Mesendoderm (in vitro differentiated cells): ENCODE data around the gene CLDN9.
A peak's percentile ranks its signal among the peaks of the same experiment; 100 is the strongest.

Experiments used
- DNase-seq: peaks from one replicate; pipeline ENCODE4 v3.0.0; 2013
- H2AK5ac ChIP-seq: 2 replicates; pipeline ENCODE4 v1.6.1; 2013; ENCODE audit warnings: low read length, inconsistent platforms
- H2BK120ac ChIP-seq: 2 replicates; pipeline ENCODE4 v1.6.1; 2013; ENCODE audit warnings: low read depth, mild to moderate bottlenecking, low read length, moderate library complexity, mixed read lengths
- H2BK15ac ChIP-seq: replicated peaks from 2 replicates; pipeline ENCODE4 v1.6.1; 2013; ENCODE audit warnings: low read depth, mild to moderate bottlenecking, moderate library complexity
- H2BK5ac ChIP-seq: 2 replicates; pipeline ENCODE4 v1.6.1; 2013; ENCODE audit warnings: low read length, inconsistent platforms
- H3K18ac ChIP-seq: 2 replicates; pipeline ENCODE4 v1.6.1; 2013; ENCODE audit warnings: mild to moderate bottlenecking, low read length, mixed read lengths
- H3K23ac ChIP-seq: one replicate; pipeline ENCODE4 v1.6.1; 2013; ENCODE audit warnings: low read length
- H3K27ac ChIP-seq: 2 replicates; pipeline ENCODE4 v1.5.1; 2013; ENCODE audit warnings: low read depth, mild to moderate bottlenecking, inconsistent platforms, low read length, moderate library complexity
- H3K27me3 ChIP-seq: 2 replicates; pipeline ENCODE4 v1.6.1; 2013; ENCODE audit warnings: low read length, control low read depth, mild to moderate bottlenecking, inconsistent platforms; ENCODE audit not compliant: insufficient read depth, poor library complexity
- H3K36me3 ChIP-seq: 2 replicates; pipeline ENCODE4 v1.6.1; 2013; ENCODE audit warnings: low read length, inconsistent platforms; ENCODE audit not compliant: control insufficient read depth, insufficient read depth
- H3K4ac ChIP-seq: one replicate; pipeline ENCODE4 v1.6.1; 2013; ENCODE audit warnings: low read depth, mild to moderate bottlenecking, low read length, moderate library complexity
- H3K4me1 ChIP-seq: 2 replicates; pipeline ENCODE4 v1.6.1; 2013; ENCODE audit warnings: low read depth, low read length, inconsistent platforms; ENCODE audit not compliant: control insufficient read depth
- H3K4me2 ChIP-seq: 2 replicates; pipeline ENCODE4 v1.6.1; 2013; ENCODE audit warnings: low read length
- H3K4me3 ChIP-seq: 2 replicates; pipeline ENCODE4 v1.5.1; 2013; ENCODE audit warnings: mild to moderate bottlenecking, low read length
- H3K56ac ChIP-seq: one replicate; pipeline ENCODE4 v1.6.1; 2013; ENCODE audit warnings: low read length
- H3K79me1 ChIP-seq: 2 replicates; pipeline ENCODE4 v1.6.1; 2013; ENCODE audit warnings: low read length, inconsistent platforms
- H3K79me2 ChIP-seq: 2 replicates; pipeline ENCODE4 v1.6.1; 2013; ENCODE audit warnings: mild to moderate bottlenecking, low read length; ENCODE audit not compliant: control insufficient read depth, insufficient read depth
- H3K9ac ChIP-seq: 2 replicates; pipeline ENCODE4 v1.6.1; 2013; ENCODE audit warnings: low read length, inconsistent platforms
- H4K5ac ChIP-seq: one replicate; pipeline ENCODE4 v1.6.1; 2013; ENCODE audit warnings: low read length
- H4K8ac ChIP-seq: one replicate; pipeline ENCODE4 v1.6.1; 2013; ENCODE audit warnings: low read depth, mild to moderate bottlenecking, control low read depth, low read length, moderate library complexity
- WGBS: extraction: QIAGEN DNeasy Blood & Tissue Kit; methylation state at CpG from one replicate; pipeline ENCODE4 v1.1.7; 2013; ENCODE audit warnings: low lambda C conversion rate, missing lambda C conversion rate; ENCODE audit not compliant: insufficient coverage; ENCODE audit errors: extremely low coverage; 5-methylcytosine and 5-hydroxymethylcytosine counted together

Gene CLDN9

DNA sequence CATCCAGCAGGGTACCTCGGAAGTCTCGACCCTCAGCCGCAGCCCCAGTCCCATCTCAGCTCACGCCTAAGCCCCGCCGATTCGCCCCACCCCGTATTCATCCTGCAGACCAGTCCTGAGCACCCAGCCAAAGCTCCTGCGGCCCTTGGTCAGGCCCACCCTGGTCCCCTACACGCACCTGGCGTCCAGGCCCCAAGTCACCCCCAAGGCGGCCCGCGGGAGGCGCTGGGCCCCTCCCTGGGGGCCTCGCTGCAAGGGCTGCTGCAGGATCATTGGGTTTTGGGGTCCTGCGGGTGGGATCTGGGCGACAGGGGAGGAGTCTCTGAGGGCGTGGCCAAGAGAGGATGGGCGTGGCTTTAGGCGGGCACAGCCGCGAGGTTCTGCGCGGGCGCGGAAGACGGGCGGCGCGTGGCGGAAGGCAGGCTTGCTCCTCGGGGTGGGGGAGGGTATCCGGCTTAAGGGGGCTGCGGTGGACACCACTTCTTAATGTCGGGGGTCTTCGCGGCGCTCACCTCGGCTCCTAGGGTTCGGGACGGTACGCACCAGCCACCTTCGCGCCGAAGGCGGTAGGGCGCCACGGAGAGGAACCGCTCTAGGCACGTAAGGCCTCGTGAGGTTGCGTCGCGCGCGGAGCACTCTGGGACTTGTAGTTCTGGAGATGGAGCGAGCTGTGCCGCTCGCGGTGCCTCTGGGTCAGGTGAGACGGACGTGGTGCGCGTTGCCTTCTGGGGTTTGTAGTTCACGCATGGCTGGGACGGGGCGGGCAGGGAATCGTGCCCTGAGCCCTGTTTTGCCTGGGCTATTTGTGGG, 11.2 kb downstream of the CLDN9 start, which contains the start of the genes HCFC1R1 and THOC6:
TSS of gene HCFC1R1 (minus strand) at position 274 of the 810 bp plus-strand sequence. CDS start at position 273, 1 bp downstream.
TSS of gene THOC6 (plus strand) at position 367 of the 810 bp plus-strand sequence. CDS start at position 659, 292 bp downstream.
- H4K8ac ChIP-seq, result no peak within 1 kb of the TSS
- peak within 1 kb of the TSS; percentile 94 for H3K27ac ChIP-seq
- H2BK15ac ChIP-seq, result no peak within 1 kb of the TSS
- peak within 1 kb of the TSS; percentile 90 for H3K9ac ChIP-seq
- no peak within 1 kb of the TSS for H2BK120ac ChIP-seq
- H3K36me3 ChIP-seq, result peaks cover 8% of the 10 kb centered on the region
- peaks cover 4% of the 10 kb centered on the region for H3K79me2 ChIP-seq
- DNase-seq, result peak; percentile 100
- peak within 1 kb of the TSS; percentile 69 for H3K18ac ChIP-seq
- H3K56ac ChIP-seq, result peak within 1 kb of the TSS; percentile 96
- peaks cover 12% of the 10 kb centered on the region for H3K4me1 ChIP-seq
- peak within 1 kb of the TSS; percentile 96 for H2BK5ac ChIP-seq
- H3K27me3 ChIP-seq, result no peaks in the 10 kb centered on the region
- peak within 1 kb of the TSS; percentile 61 for H3K4me3 ChIP-seq
- H4K5ac ChIP-seq, result no peak within 1 kb of the TSS
- H2AK5ac ChIP-seq, result peak within 1 kb of the TSS; percentile 78
- H3K4me2 ChIP-seq, result peak within 1 kb of the TSS; percentile 85
- H3K23ac ChIP-seq, result peak within 1 kb of the TSS; percentile 89
- peaks cover 5% of the 10 kb centered on the region for H3K79me1 ChIP-seq
- H3K4ac ChIP-seq, result no peak within 1 kb of the TSS
- no CpG with 5 or more reads among the region's 69 CpGs for WGBS

DNA sequence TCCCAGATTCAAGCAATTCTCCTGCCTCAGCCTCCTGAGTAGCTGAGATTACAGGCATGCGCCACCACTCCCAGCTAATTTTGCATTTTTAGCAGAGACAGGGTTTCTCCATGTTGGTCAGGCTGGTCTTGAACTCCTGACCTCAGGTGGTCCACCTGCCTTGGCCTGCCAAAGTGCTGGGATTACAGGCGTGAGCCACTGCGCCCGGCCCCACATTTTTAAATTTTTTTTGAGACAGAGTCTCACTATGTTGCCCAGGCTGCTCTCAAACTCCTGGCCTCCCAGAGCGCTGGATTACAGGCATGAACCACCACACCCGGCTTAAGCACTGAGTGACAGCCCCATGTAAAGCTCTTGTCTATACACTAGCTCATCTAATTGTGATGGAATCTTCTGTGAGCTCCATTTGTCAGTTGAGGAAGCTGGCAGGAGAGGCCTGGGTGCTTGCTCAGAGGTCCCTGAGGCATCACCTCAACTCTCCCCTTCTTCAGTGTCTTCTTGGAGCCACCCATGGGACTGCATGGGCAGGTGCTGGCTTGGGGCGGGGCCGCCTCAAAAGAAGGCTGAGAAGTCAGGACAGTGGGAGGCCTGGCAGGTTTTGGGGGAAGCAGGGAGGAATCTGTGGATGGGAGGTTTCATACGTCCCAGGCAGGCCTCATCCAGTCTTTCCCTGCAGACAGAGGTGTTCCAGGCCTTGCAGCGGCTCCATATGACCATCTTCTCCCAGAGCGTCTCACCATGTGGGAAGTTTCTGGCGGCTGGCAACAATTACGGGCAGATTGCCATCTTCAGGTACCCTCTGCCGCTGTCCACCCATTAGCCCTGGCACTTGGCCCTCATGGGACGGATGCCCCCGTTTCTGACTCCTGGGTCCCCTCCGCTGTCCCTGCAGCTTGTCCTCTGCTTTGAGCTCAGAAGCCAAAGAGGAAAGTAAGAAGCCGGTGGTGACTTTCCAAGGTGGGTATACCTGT, 12.6 kb downstream of the CLDN9 start:
- H2BK5ac ChIP-seq, result no peak overlapping the region
- H3K23ac ChIP-seq, result no peak overlapping the region
- no CpG with 5 or more reads among the region's 18 CpGs for WGBS
- H3K18ac ChIP-seq, result no peak overlapping the region
- H2BK120ac ChIP-seq, result no peak overlapping the region
- no peaks in the 10 kb centered on the region for H3K27me3 ChIP-seq
- H2AK5ac ChIP-seq, result no peak overlapping the region
- no peak for DNase-seq
- peaks cover 5% of the 10 kb centered on the region for H3K79me1 ChIP-seq
- H3K4ac ChIP-seq, result no peak overlapping the region
- peaks cover 4% of the 10 kb centered on the region for H3K79me2 ChIP-seq
- no peak overlapping the region for H2BK15ac ChIP-seq
- peaks cover 8% of the 10 kb centered on the region for H3K36me3 ChIP-seq
- H4K5ac ChIP-seq, result no peak overlapping the region
- H3K27ac ChIP-seq, result no peak overlapping the region
- H3K4me1 ChIP-seq, result peaks cover 12% of the 10 kb centered on the region
- H3K4me2 ChIP-seq, result no peak overlapping the region
- H3K56ac ChIP-seq, result no peak overlapping the region
- H4K8ac ChIP-seq, result no peak overlapping the region
- H3K4me3 ChIP-seq, result no peak overlapping the region
- H3K9ac ChIP-seq, result no peak overlapping the region

DNA sequence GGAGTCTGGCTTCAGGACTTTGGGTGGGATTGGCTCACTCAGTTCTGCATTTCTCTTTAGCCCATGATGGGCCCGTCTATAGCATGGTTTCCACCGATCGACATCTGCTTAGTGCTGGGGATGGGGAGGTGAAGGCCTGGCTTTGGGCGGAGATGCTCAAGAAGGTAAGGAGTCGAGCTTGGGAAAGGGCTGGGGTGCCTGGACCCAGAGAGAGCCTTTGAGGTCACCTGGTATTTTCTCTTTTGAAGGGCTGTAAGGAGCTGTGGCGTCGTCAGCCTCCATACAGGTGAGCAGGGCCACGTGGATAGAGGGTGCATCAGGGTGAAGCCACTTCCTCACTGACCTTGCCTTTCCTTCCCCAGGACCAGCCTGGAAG, 13.3 kb downstream of the CLDN9 start:
- Histone ChIP-seq H3K56ac (no peak overlapping the region), H4K8ac (no peak overlapping the region), H4K5ac (no peak overlapping the region), H3K27me3 (no peaks in the 10 kb centered on the region), H2BK15ac (no peak overlapping the region), H3K4me1 (peaks cover 12% of the 10 kb centered on the region), H2BK120ac (no peak overlapping the region), H3K9ac (no peak overlapping the region), H3K79me2 (no peaks in the 10 kb centered on the region), H2AK5ac (no peak overlapping the region), H3K23ac (no peak overlapping the region), H3K79me1 (peaks cover 5% of the 10 kb centered on the region), H2BK5ac (no peak overlapping the region), H3K36me3 (peaks cover 8% of the 10 kb centered on the region), H3K27ac (no peak overlapping the region), H3K4ac (no peak overlapping the region), H3K4me3 (no peak overlapping the region), H3K4me2 (no peak overlapping the region), H3K18ac (no peak overlapping the region)
- DNase-seq, result no peak
- whole genome bisulfite sequencing, result no CpG with 5 or more reads among the region's 8 CpGs

DNA sequence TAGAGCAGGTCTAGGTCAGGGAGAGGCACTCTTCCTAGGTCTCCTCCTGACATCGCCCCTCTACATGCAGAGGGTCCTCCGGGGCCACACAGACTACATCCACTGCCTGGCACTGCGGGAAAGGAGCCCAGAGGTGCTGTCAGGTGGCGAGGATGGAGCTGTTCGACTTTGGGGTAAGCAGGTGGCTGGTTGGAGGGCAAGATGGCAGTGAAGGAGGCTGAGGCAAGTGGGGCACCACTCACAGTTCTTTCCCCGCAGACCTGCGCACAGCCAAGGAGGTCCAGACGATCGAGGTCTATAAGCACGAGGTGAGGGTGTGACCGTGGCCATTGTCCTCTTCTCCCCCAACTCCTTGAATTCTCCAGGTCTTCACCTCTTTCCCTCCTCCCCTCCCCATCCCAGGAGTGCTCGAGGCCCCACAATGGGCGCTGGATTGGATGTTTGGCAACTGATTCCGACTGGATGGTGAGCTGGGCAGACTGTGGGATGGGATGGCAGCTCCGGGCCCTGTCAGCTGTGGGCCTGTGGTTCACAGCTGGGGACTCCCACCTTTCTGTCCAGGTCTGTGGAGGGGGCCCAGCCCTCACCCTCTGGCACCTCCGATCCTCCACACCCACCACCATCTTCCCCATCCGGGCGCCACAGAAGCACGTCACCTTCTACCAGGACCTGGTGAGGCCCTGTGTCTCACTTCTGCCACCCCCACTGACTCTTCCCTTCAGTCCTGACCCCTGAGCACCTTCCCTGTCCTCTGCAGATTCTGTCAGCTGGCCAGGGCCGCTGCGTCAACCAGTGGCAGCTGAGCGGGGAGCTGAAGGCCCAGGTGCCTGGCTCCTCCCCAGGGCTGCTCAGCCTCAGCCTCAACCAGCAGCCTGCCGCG, 14.1 kb downstream of the CLDN9 start:
- Histone ChIP-seq H3K9ac (no peak overlapping the region), H3K27ac (no peak overlapping the region), H3K18ac (no peak overlapping the region), H3K79me1 (peaks cover 5% of the 10 kb centered on the region), H2BK120ac (no peak overlapping the region), H3K4me1 (peaks cover 11% of the 10 kb centered on the region), H3K79me2 (no peaks in the 10 kb centered on the region), H3K27me3 (no peaks in the 10 kb centered on the region), H3K36me3 (peaks cover 8% of the 10 kb centered on the region), H3K4ac (no peak overlapping the region), H2BK5ac (no peak overlapping the region), H4K8ac (no peak overlapping the region), H4K5ac (no peak overlapping the region), H3K4me3 (no peak overlapping the region), H2AK5ac (no peak overlapping the region), H3K56ac (no peak overlapping the region), H3K23ac (no peak overlapping the region), H2BK15ac (no peak overlapping the region), H3K4me2 (no peak overlapping the region)
- DNase-seq, result no peak
- no CpG with 5 or more reads among the region's 24 CpGs for WGBS

DNA sequence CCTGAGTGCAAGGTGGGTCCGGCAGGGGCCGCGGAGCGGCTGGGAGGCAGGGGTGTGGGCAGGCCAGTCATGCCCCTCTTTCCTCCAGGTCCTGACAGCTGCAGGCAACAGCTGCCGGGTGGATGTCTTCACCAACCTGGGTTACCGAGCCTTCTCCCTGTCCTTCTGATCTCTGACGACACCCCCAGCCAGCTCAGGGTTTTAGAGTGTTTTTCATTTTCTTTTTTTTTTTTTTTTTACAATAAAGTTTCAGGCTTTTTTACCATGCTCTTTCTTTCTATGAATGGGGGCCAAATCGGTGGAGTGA, 14.7 kb downstream of the CLDN9 start:
- Histone ChIP-seq H2BK120ac (no peak overlapping the region), H4K5ac (no peak overlapping the region), H2BK15ac (no peak overlapping the region), H3K27me3 (no peaks in the 10 kb centered on the region), H3K4me3 (no peak overlapping the region), H3K4me1 (peaks cover 8% of the 10 kb centered on the region), H3K27ac (no peak overlapping the region), H3K9ac (no peak overlapping the region), H3K79me1 (peaks cover 5% of the 10 kb centered on the region), H3K79me2 (no peaks in the 10 kb centered on the region), H3K56ac (no peak overlapping the region), H2AK5ac (no peak overlapping the region), H3K18ac (no peak overlapping the region), H3K23ac (no peak overlapping the region), H3K4me2 (no peak overlapping the region), H3K36me3 (peaks cover 8% of the 10 kb centered on the region), H4K8ac (no peak overlapping the region), H2BK5ac (no peak overlapping the region), H3K4ac (no peak overlapping the region)
- no CpG with 5 or more reads among the region's 8 CpGs for WGBS
- no peak for DNase-seq
